ENCODE measurements around the gene HEATR5A. TPM values are rescaled to one million over a fixed set of nuclear protein-coding genes. Genes with fewer than 3 reads are reported as not detected.

The HEATR5A gene
- total and polyA plus RNA-seq, 10 of the 15 experiments (the other 5 are each of a cell fraction or from before 2014, with no cell fraction given) = 5.1 to 37.1 (median 13.8) TPM

- peak; percentile 85 for ATAC-seq
- intact Hi-C loops (cut with micrococcal nuclease; ENCODE audit: unreplicated experiment) = loop anchor here (1.0 kb wide), 1 partner anchor 86 kb away; no protein-coding TSS in a partner anchor
- TF ChIP-seq RAD21 (IDR thresholded peaks at IDR 0.05; ENCODE audit: insufficient read depth, low read depth, low read length) (peak; percentile 50), NFYA (IDR thresholded peaks at IDR 0.05; ENCODE audit: borderline replicate concordance, low read depth, low read length) (no peak), ESRRA (IDR thresholded peaks at IDR 0.05; ENCODE audit: low read length) (no peak), CTCF (IDR thresholded peaks at IDR 0.05 in 2 of 3, conservative IDR thresholded peaks at IDR 0.05 in 1 of 3; ENCODE audit: control insufficient read depth in 2 of 3, extremely low read depth in 1 of 3, insufficient read depth in 1 of 3, low read depth in 3 of 3, low read length in 3 of 3) (peak; percentile 34 to 62 (median 52)), TBL1XR1 (IDR thresholded peaks at IDR 0.05; ENCODE audit: low read depth, low read length) (no peak), LARP7 (IDR thresholded peaks at IDR 0.05) (no peak), RELA (IDR thresholded peaks at IDR 0.05; ENCODE audit: borderline replicate concordance, partially characterized antibody) (no peak), SMC3 (IDR thresholded peaks at IDR 0.05; ENCODE audit: borderline replicate concordance, low read length) (peak; percentile 34; the same call in 1 of the 2 replicates)
- TF ChIP-seq, protein P1, sequence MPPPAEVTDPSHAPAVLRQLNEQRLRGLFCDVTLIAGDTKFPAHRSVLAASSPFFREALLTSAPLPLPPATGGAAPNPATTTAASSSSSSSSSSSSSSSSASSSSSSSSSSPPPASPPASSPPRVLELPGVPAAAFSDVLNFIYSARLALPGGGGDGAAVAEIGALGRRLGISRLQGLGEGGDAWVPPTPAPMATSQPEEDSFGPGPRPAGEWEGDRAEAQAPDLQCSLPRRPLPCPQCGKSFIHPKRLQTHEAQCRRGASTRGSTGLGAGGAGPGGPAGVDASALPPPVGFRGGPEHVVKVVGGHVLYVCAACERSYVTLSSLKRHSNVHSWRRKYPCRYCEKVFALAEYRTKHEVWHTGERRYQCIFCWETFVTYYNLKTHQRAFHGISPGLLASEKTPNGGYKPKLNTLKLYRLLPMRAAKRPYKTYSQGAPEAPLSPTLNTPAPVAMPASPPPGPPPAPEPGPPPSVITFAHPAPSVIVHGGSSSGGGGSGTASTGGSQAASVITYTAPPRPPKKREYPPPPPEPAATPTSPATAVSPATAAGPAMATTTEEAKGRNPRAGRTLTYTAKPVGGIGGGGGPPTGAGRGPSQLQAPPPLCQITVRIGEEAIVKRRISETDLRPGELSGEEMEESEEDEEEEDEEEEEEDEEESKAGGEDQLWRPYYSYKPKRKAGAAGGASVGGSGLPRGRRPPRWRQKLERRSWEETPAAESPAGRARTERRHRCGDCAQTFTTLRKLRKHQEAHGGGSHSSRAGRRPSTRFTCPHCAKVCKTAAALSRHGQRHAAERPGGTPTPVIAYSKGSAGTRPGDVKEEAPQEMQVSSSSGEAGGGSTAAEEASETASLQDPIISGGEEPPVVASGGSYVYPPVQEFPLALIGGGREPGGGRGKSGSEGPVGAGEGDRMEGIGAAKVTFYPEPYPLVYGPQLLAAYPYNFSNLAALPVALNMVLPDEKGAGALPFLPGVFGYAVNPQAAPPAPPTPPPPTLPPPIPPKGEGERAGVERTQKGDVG (CRISPR knock-in tag; IDR thresholded peaks at IDR 0.05) = no peak
- no peak overlapping the region for H2AFZ ChIP-seq (ENCODE audit: control insufficient read depth, low read depth, low read length)
- peaks cover 2% of the 10 kb centered on the region; the same call in 1 of the 3 replicates for H3K9me3 ChIP-seq (replicated peaks; ENCODE audit: control insufficient read depth, insufficient read depth, low read length)
- no TSS peak for BruUV-seq (replicated peaks)
- H3K27me3 ChIP-seq (replicated peaks in 1 of 2; ENCODE audit: control insufficient read depth in 2 of 2, insufficient read depth in 2 of 2, low read length in 1 of 2) = no peaks in the 10 kb centered on the region
- no peak overlapping the region for H3K4me3 ChIP-seq
- 50% methylated on average over 4 of the region's 4 CpGs for WGBS (ENCODE audit: insufficient coverage, insufficient replicate concordance, low lambda C conversion rate, missing lambda C conversion rate)
- peaks cover 6% of the 10 kb centered on the region; the same call in 1 of the 2 replicates for H3K4me1 ChIP-seq (ENCODE audit: control insufficient read depth, insufficient read depth, low read length)
- no peaks in the 10 kb centered on the region for H3K36me3 ChIP-seq (ENCODE audit: control insufficient read depth in 2 of 2, insufficient read depth in 2 of 2, low read length in 1 of 2)
- in situ Hi-C loops (cut with MboI) = no loop called here
- no peaks in the 10 kb centered on the region for H3K79me2 ChIP-seq (ENCODE audit: control insufficient read depth, insufficient read depth, low read length)
- ChIA-PET POLR2A (interaction anchor here (1.1 kb wide), 1 partner anchor 61 kb away, joined by 6 read pairs; no protein-coding TSS in a partner anchor), CTCF (interaction anchor here (1.2 kb wide), 2 partner anchors 180 to 985 kb away, joined by 3 read pairs; no protein-coding TSS in a partner anchor), SMC1A (ENCODE audit: uncharacterized antibody, unreplicated experiment) (interaction anchor here (0.6 kb wide), 1 partner anchor 245 kb away, joined by 3 read pairs; the partner anchor contains the start of gene AP4S1), RAD21 (ENCODE audit: unreplicated experiment) (no interaction called here)
- no peaks in the 10 kb centered on the region for H4K20me1 ChIP-seq (ENCODE audit: control insufficient read depth, insufficient read depth)
- DNase-seq (ENCODE audit: low read depth, low spot score) = no peak
- no peak overlapping the region for H3K27ac ChIP-seq (ENCODE audit: control insufficient read depth, insufficient read depth)
- H3K4me2 ChIP-seq (ENCODE audit: control insufficient read depth, insufficient read depth) = no peak overlapping the region
- H3K9ac ChIP-seq (ENCODE audit: control insufficient read depth, insufficient read depth, low read length) = no peak overlapping the region
- FAIRE-seq = no peak
These were observed 150.1 kb downstream of the HEATR5A start for GRCh38 chr14:31270196-31270772.
